Astrocyte of the spinal cord (primary cell): Measurements from ENCODE around the gene SPAG5.

Source experiments
- DNase-seq: peaks from one replicate; pipeline ENCODE4 v3.0.0; 2011; ENCODE audit warnings: low read depth, low spot score
- H3K4me3 ChIP-seq: 2 replicates; pipeline ENCODE4 v1.5.1; 2011; ENCODE audit warnings: low read depth, mild to moderate bottlenecking, low read length, moderate library complexity
- CTCF ChIP-seq: IDR thresholded peaks from 2 replicates; pipeline ENCODE4 v1.5.1; 2012; ENCODE audit warnings: low read depth, mild to moderate bottlenecking, low read length, inconsistent platforms
- in situ Hi-C: cut with HindIII; loops from 2 replicates; pipeline ENCODE4 v1.10.0; 2017; ENCODE audit warnings: low sequenced_read_pairs

SPAG5 gene

GRCh38 chr17:28544402-28545140 is 54.3 kb downstream of the SPAG5 start:
- DNase-seq: no peak
- no peak overlapping the region for H3K4me3 ChIP-seq
- in situ Hi-C loops: no loop called here
- TF ChIP-seq CTCF: no peak

- in situ Hi-C loops: no loop called here
- DNase-seq: no peak
- TF ChIP-seq CTCF: no peak
- H3K4me3 ChIP-seq: no peak overlapping the region
These were observed 57.4 kb downstream of the SPAG5 start for GRCh38 chr17:28541439-28541838.

- DNase-seq: no peak
- no peak overlapping the region for H3K4me3 ChIP-seq
- no peak for TF ChIP-seq CTCF
- in situ Hi-C loops: no loop called here
These were observed 58.6 kb downstream of the SPAG5 start for GRCh38 chr17:28540231-28540630.

- DNase-seq: no peak
- in situ Hi-C loops: no loop called here
- TF ChIP-seq CTCF: no peak
- no peak overlapping the region for H3K4me3 ChIP-seq
These were observed 60.4 kb downstream of the SPAG5 start for GRCh38 chr17:28538296-28538895.

GRCh38 chr17:28537219-28537610 is 61.6 kb downstream of the SPAG5 start:
- no peak overlapping the region for H3K4me3 ChIP-seq
- TF ChIP-seq CTCF: no peak
- in situ Hi-C loops: no loop called here
- DNase-seq: no peak

GRCh38 chr17:28536532-28537218 is 62.1 kb downstream of the SPAG5 start:
- no peak for TF ChIP-seq CTCF
- no peak overlapping the region for H3K4me3 ChIP-seq
- DNase-seq: no peak
- in situ Hi-C loops: no loop called here
